Colonic mucosa (tissue), 4 donors: Measurements from ENCODE around the gene EREG. TPM values are rescaled to one million over a fixed set of nuclear protein-coding genes. Genes with fewer than 3 reads are reported as not detected.

ENCODE experiments used
- DNase-seq: peaks from one replicate; pipeline ENCODE4 v3.0.0-alpha.2; 2020
- H3K27ac ChIP-seq: fragments of 200-600 bp; one replicate; pipeline ENCODE4 v1.8.0; 2021
- H3K27me3 ChIP-seq: fragments of 200-600 bp; one replicate; pipeline ENCODE4 v1.8.0; 2021
- H3K36me3 ChIP-seq: fragments of 200-600 bp; one replicate; pipeline ENCODE4 v1.8.0; 2021
- H3K4me1 ChIP-seq: fragments of 200-600 bp; one replicate; pipeline ENCODE4 v1.8.0; 2021; ENCODE audit warnings: mild to moderate bottlenecking
- H3K4me3 ChIP-seq: fragments of 200-600 bp; one replicate; pipeline ENCODE4 v1.8.0; 2021
- H3K9ac ChIP-seq, 2 donors: one replicate each; pipeline ENCODE4 v1.7.0; 2013; ENCODE audit warnings: control low read depth in 2 of 2, low read depth in 2 of 2, low read length in 2 of 2
- H3K9me3 ChIP-seq: fragments of 200-600 bp; one replicate; pipeline ENCODE4 v1.8.0; 2021
- intact Hi-C: fragments of 100-400 bp; cut with DNase I; formaldehyde crosslinking; loops from one replicate; pipeline ENCODE4 v1.14.1; 2022
- total RNA-seq, 2 donors: library from RNA; stranded (reverse); fragmentation: NEBNext Ultra II Directional in 1 of 2; extraction: Animal tissue kit (Norgen Biotek cat#: 25700) in 1 of 2; gene quantifications; one replicate each; pipeline ENCODE4 v1.2.1, GENCODE V29; 2021
- TF ChIP-seq, protein P1 (sequence below): fragments of 200-600 bp; IDR thresholded peaks from one replicate; pipeline ENCODE4 v1.8.0; 2022; ENCODE audit warnings: antibody characterized with exemption, mild to moderate bottlenecking
- donor health status: healthy.
- donor health status: DM: no; HTN: no; CAD: no.
- donor health status: DM: no; HTN: no; CAD: no.

Gene EREG
- total RNA-seq, 2 donors from 2014 or later, result 2.4 to 3.5 TPM

DNA sequence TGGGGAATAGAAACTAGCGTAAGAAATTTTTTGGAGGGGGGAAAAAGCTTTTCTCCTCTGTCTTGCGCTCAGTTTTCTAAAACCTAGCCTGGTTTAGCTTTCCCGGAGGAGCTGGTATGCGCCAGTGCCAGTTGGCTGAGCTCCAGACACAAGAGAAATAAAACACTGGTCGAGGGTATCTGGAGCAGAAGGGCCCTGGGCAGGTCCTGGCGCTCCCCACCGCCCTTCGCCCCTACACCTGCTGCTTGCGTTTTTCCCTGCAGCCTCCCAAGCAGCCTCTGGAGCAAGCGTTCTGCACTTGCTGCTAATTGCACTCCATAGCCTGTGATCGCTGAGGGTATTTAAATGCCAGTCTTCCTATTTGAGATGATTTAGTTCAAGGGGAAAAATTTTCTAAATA is 816 bp downstream of the EREG start:
- intact Hi-C loops, result no loop called here
- TF ChIP-seq, protein P1, sequence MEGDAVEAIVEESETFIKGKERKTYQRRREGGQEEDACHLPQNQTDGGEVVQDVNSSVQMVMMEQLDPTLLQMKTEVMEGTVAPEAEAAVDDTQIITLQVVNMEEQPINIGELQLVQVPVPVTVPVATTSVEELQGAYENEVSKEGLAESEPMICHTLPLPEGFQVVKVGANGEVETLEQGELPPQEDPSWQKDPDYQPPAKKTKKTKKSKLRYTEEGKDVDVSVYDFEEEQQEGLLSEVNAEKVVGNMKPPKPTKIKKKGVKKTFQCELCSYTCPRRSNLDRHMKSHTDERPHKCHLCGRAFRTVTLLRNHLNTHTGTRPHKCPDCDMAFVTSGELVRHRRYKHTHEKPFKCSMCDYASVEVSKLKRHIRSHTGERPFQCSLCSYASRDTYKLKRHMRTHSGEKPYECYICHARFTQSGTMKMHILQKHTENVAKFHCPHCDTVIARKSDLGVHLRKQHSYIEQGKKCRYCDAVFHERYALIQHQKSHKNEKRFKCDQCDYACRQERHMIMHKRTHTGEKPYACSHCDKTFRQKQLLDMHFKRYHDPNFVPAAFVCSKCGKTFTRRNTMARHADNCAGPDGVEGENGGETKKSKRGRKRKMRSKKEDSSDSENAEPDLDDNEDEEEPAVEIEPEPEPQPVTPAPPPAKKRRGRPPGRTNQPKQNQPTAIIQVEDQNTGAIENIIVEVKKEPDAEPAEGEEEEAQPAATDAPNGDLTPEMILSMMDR, result no peak
- H3K36me3 ChIP-seq, result no peaks in the 10 kb centered on the region
- H3K27ac ChIP-seq, result no peak overlapping the region
- no peaks in the 10 kb centered on the region for H3K9me3 ChIP-seq
- H3K9ac ChIP-seq, result peak overlapping the region in 1 of 2 donors; percentile 70
- no peaks in the 10 kb centered on the region for H3K4me1 ChIP-seq
- peak overlapping the region; percentile 41 for H3K4me3 ChIP-seq
- no peaks in the 10 kb centered on the region for H3K27me3 ChIP-seq
- DNase-seq, result peak; percentile 73

DNA sequence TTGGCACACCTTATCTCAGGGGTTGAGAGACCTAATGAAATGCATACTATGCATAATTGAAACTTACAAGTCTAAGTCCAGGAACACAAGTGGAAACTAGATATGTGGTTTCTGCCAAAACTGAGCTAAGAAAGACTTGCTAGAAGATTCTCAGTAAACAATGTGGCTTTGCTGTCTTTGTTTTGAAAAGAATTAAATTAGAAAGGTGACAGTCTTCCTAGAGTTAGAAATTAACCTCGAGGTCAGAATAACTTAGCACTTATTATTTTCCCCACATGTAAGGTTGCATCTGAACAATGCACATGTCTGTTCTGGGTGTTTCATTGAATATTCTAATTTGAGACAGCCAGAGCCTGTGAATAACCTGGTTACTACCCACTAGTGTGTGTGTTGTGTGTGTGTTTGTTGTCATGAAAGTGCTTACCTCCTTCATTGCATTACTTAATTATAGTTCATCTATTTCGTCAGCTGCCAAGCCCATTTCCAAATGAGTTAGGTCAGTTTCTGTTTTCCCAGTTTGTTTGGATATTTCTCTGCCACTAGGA is 1.5 kb downstream of the EREG start:
- Histone ChIP-seq H3K27me3 (no peaks in the 10 kb centered on the region), H3K27ac (peak overlapping the region; percentile 16), H3K4me1 (no peaks in the 10 kb centered on the region), H3K9ac (peak overlapping the region in 1 of 2 donors; percentile 70), H3K4me3 (peak overlapping the region; percentile 41), H3K36me3 (no peaks in the 10 kb centered on the region), H3K9me3 (no peaks in the 10 kb centered on the region)
- no peak for DNase-seq
- TF ChIP-seq, protein P1, result no peak
- intact Hi-C loops, result no loop called here

DNA sequence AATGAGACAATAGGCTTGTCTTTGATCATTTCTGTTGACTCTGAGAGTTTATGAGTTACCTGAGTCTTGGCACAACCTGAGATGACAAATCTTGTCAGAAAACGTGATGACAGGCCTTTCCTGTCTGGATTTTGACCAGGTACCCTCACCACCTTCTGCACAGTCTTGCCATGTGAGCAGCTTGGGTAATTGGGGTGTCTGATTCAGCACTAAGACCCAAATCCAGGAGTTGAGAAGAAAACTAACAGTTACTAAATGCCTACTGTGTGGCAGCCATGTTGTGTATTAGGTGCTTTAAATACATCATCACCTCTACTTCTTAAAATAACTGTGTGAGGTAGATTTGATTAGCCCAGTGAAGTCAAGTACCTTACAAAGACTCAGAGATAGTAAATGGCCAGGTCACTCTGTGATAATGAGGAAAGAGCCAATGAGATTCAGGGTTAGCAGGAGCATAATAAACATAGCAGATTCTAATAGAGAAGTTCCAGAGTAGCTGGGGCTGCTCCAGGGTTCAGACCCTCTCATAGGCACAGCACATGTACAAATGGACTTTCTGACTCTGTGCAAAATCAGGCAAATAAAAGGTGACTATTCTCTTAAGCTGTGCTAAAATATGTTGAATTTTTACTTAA is 2.8 kb downstream of the EREG start:
- no peak overlapping the region for H3K9ac ChIP-seq
- H3K4me3 ChIP-seq, result no peak overlapping the region
- TF ChIP-seq, protein P1, result no peak
- no peaks in the 10 kb centered on the region for H3K27me3 ChIP-seq
- intact Hi-C loops, result no loop called here
- no peaks in the 10 kb centered on the region for H3K9me3 ChIP-seq
- H3K27ac ChIP-seq, result no peak overlapping the region
- H3K4me1 ChIP-seq, result no peaks in the 10 kb centered on the region
- no peaks in the 10 kb centered on the region for H3K36me3 ChIP-seq
- peak; percentile 32 for DNase-seq

DNA sequence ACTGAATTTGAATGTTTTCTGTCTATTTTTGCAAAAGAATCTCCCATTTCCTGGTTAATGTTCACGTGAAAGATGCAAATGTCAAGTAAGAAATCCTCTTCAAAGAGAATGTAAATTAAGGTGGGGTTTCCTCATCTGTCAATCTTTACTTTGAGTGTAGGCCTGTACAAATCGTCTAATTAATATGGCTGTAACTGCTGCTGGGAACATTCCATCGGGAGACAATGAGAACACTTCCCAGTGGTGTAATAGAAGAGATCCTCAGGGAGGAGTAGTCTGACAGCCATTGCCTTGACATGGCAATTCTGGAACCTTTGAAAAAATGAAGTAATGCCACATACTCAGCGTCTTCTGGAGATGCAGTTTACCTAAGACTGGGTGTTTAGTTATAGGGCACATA is 3.7 kb downstream of the EREG start:
- H3K9ac ChIP-seq, result no peak overlapping the region
- intact Hi-C loops, result no loop called here
- TF ChIP-seq, protein P1, result no peak

DNA sequence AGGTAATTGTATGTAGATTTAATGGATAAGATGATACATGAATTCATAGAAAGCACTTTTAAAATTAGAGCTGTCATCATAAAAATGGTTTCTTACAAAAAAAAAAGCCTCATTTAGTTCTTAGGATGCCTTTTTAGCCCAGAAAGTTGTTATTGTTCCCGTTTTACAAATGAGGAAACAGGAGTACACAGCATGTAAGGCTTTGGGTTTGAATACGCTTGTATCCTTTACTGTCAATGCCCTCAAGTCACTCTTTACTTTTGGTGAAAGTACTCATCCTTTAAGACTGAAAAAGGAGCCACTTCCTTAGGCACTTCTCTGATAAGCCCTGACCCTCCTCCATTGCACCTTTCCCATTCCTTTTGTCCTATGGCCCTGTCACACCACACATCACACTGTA is 4.9 kb downstream of the EREG start:
- H3K27ac ChIP-seq, result no peak overlapping the region
- H3K9me3 ChIP-seq, result no peaks in the 10 kb centered on the region
- no peak overlapping the region for H3K9ac ChIP-seq
- H3K4me1 ChIP-seq, result no peaks in the 10 kb centered on the region
- TF ChIP-seq, protein P1, result no peak
- H3K4me3 ChIP-seq, result no peak overlapping the region
- H3K36me3 ChIP-seq, result no peaks in the 10 kb centered on the region
- H3K27me3 ChIP-seq, result no peaks in the 10 kb centered on the region
- no peak for DNase-seq
- intact Hi-C loops, result no loop called here

More for the DNA sequence above, 3.7 kb downstream of the EREG start:
- Histone ChIP-seq H3K4me3 (no peak overlapping the region), H3K36me3 (no peaks in the 10 kb centered on the region), H3K9me3 (no peaks in the 10 kb centered on the region), H3K27me3 (no peaks in the 10 kb centered on the region), H3K27ac (no peak overlapping the region), H3K4me1 (no peaks in the 10 kb centered on the region)
- no peak for DNase-seq
